Endodermal cell (in vitro differentiated cells): ENCODE data around the gene SMIM10. TPM values are rescaled to one million over a fixed set of nuclear protein-coding genes. Genes with fewer than 3 reads are reported as not detected.

ENCODE experiments used
- DNase-seq: peaks from one replicate; pipeline ENCODE4 v3.0.0-alpha.2; 2017
- H3K27ac ChIP-seq: 2 replicates; pipeline ENCODE4 v1.5.1; 2013; ENCODE audit warnings: mild to moderate bottlenecking, low read depth, low read length, moderate library complexity
- H3K27me3 ChIP-seq: 2 replicates; pipeline ENCODE4 v1.6.1; 2013; ENCODE audit warnings: mild to moderate bottlenecking, low read length, moderate library complexity; ENCODE audit not compliant: insufficient read depth, control insufficient read depth, poor library complexity, severe bottlenecking
- H3K36me3 ChIP-seq: 2 replicates; pipeline ENCODE4 v1.7.0; 2013; ENCODE audit warnings: mild to moderate bottlenecking, low read length, moderate library complexity; ENCODE audit not compliant: control insufficient read depth, insufficient read depth
- H3K4me1 ChIP-seq: one replicate; pipeline ENCODE4 v1.7.0; 2013; ENCODE audit warnings: low read length; ENCODE audit not compliant: control insufficient read depth, insufficient read depth
- H3K4me3 ChIP-seq: 2 replicates; pipeline ENCODE4 v1.5.1; 2013; ENCODE audit warnings: mild to moderate bottlenecking, low read length, moderate library complexity
- H3K9ac ChIP-seq: 2 replicates; pipeline ENCODE4 v1.6.1; 2013; ENCODE audit warnings: mild to moderate bottlenecking, low read length, moderate library complexity; ENCODE audit not compliant: poor library complexity, severe bottlenecking; ENCODE audit errors: extremely low read depth
- H3K9me3 ChIP-seq: 2 replicates; pipeline ENCODE4 v1.6.1; 2013; ENCODE audit warnings: mild to moderate bottlenecking, low read length, moderate library complexity; ENCODE audit not compliant: control insufficient read depth
- H3K27ac Mint-ChIP-seq: 2 replicates; pipeline ENCODE4 v1.8.0; 2020; ENCODE audit warnings: mixed read lengths
- H3K27me3 Mint-ChIP-seq: 2 replicates; pipeline ENCODE4 v1.8.0; 2021; ENCODE audit warnings: mild to moderate bottlenecking, mixed read lengths; ENCODE audit not compliant: insufficient read depth
- H3K36me3 Mint-ChIP-seq: 2 replicates; pipeline ENCODE4 v1.8.0; 2020; ENCODE audit warnings: low read depth, mixed read lengths
- H3K4me1 Mint-ChIP-seq: 2 replicates; pipeline ENCODE4 v1.8.0; 2020; ENCODE audit warnings: mixed read lengths
- H3K4me3 Mint-ChIP-seq: 2 replicates; pipeline ENCODE4 v1.8.0; 2020; ENCODE audit warnings: mild to moderate bottlenecking, moderate library complexity, mixed read lengths
- H3K9me3 Mint-ChIP-seq: 2 replicates; pipeline ENCODE4 v1.8.0; 2020; ENCODE audit warnings: mild to moderate bottlenecking, mixed read lengths
- CTCF ChIP-seq: fragments of 200-600 bp; sonication (generic); conservative IDR thresholded peaks from 2 replicates; pipeline ENCODE4 v1.5.0; 2021; ENCODE audit warnings: antibody characterized with exemption, mild to moderate bottlenecking
- whole genome bisulfite sequencing, 2 experiments: methylation state at CpG; one replicate each; pipeline versions ENCODE4 v1.1.5 to v1.1.7; 2013; ENCODE audit warnings: missing lambda C conversion rate in 2 of 2, mixed read lengths in 1 of 2; ENCODE audit not compliant: insufficient coverage in 1 of 2, insufficient read length in 1 of 2; 5-methylcytosine and 5-hydroxymethylcytosine counted together
- total RNA-seq, 2 donors: library from RNA; stranded (reverse); fragmentation: NEBNext Ultra II Directional in 1 of 2; extraction: Animal tissue kit (Norgen Biotek cat#: 25700) in 1 of 2; gene quantifications; 2 replicates in 1 of 2; 3 replicates in 1 of 2; pipeline ENCODE4 v1.2.1, GENCODE V29; 2021

Gene SMIM10
- total RNA-seq, 2 donors from 2014 or later: 1.2 to 2.7 TPM

DNA sequence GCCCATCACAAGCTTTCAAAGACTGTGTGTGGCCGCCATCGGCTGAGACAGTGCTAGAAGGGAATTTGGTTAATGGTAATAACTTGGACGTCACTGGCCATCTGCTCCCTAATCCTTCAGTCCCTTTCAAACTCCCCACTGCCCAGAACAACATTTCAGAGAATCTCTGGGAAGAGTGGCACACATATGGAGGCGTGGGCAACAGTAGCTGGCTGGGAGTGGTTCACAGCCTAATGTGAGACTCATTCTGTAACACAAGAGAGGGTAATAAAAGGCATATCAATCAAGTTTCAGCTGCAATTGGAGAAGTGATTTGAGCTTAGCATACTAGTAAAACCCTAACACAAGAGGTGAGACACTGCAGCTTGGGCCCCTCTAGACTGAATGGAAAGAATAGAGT is 15.4 kb downstream of the SMIM10 start:
- Mint-ChIP-seq H3K27ac (no peak overlapping the region), H3K4me3 (no peak overlapping the region), H3K36me3 (no peaks in the 10 kb centered on the region), H3K4me1 (peaks cover 7% of the 10 kb centered on the region), H3K9me3 (peaks cover 28% of the 10 kb centered on the region), H3K27me3 (no peaks in the 10 kb centered on the region)
- H3K27me3 ChIP-seq: no peaks in the 10 kb centered on the region
- no peak overlapping the region for H3K9ac ChIP-seq
- no peaks in the 10 kb centered on the region for H3K9me3 ChIP-seq
- DNase-seq: no peak
- no peaks in the 10 kb centered on the region for H3K36me3 ChIP-seq
- no peak overlapping the region for H3K4me3 ChIP-seq
- 95% methylated on average over 3 of the region's 4 CpGs; no CpG with 5 or more reads in 1 of the 2 experiments for WGBS, 2 experiments
- H3K4me1 ChIP-seq: no peaks in the 10 kb centered on the region
- no peak for TF ChIP-seq CTCF
- no peak overlapping the region for H3K27ac ChIP-seq

DNA sequence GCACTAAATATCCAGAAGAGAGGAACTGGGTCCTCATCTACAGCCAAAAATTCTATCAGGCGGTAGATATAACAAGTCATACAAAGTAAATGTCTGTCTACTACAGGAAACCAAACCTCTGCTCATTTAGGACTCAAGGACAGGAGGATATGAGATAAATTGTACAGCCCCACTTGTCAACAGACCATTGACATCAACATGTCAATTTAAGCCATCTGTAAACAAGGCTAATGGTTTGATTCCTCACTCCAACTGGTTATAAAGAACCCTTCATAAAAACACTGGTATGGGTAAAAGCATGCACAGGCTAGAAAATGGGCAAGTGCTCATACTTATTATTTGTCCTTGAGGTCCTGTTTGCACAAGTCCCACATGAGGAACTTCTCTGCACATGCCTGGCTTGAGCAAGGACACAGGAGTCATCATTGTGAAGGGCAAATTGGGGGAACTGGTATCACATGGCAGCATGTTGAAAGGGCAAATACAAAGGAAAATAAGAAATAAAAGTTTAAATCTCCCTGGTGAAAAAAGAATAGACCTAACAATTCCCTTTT is 18.3 kb downstream of the SMIM10 start:
- Histone ChIP-seq H3K27ac (no peak overlapping the region), H3K9me3 (no peaks in the 10 kb centered on the region), H3K4me3 (no peak overlapping the region), H3K27me3 (no peaks in the 10 kb centered on the region), H3K36me3 (no peaks in the 10 kb centered on the region), H3K9ac (no peak overlapping the region), H3K4me1 (no peaks in the 10 kb centered on the region)
- DNase-seq: no peak
- Mint-ChIP-seq H3K27ac (no peak overlapping the region), H3K27me3 (no peaks in the 10 kb centered on the region), H3K9me3 (peaks cover 34% of the 10 kb centered on the region), H3K4me1 (peaks cover 7% of the 10 kb centered on the region), H3K36me3 (no peaks in the 10 kb centered on the region), H3K4me3 (no peak overlapping the region)
- TF ChIP-seq CTCF: no peak
- WGBS, 2 experiments: no CpG with 5 or more reads among the region's 1 CpG

GRCh38 chrX:135009838-135010237 is 19.0 kb downstream of the SMIM10 start:
- H3K9me3 Mint-ChIP-seq: peaks cover 32% of the 10 kb centered on the region

More at GRCh38 chrX:135009838-135010237, 19.0 kb downstream of the SMIM10 start:
- H3K27ac Mint-ChIP-seq: no peak overlapping the region
- Histone ChIP-seq H3K4me3 (no peak overlapping the region), H3K27me3 (no peaks in the 10 kb centered on the region), H3K27ac (no peak overlapping the region), H3K4me1 (no peaks in the 10 kb centered on the region), H3K9ac (no peak overlapping the region), H3K36me3 (no peaks in the 10 kb centered on the region), H3K9me3 (no peaks in the 10 kb centered on the region)
- no peak for DNase-seq
- H3K27me3 Mint-ChIP-seq: no peaks in the 10 kb centered on the region
- peak; percentile 25 for TF ChIP-seq CTCF
- no peaks in the 10 kb centered on the region for H3K36me3 Mint-ChIP-seq
- 67 to 71% methylated on average over 1 of the region's 4 CpGs for WGBS, 2 experiments
- peaks cover 7% of the 10 kb centered on the region for H3K4me1 Mint-ChIP-seq
- no peak overlapping the region for H3K4me3 Mint-ChIP-seq
